ENCODE data around the gene MGME1.

The MGME1 gene

DNA sequence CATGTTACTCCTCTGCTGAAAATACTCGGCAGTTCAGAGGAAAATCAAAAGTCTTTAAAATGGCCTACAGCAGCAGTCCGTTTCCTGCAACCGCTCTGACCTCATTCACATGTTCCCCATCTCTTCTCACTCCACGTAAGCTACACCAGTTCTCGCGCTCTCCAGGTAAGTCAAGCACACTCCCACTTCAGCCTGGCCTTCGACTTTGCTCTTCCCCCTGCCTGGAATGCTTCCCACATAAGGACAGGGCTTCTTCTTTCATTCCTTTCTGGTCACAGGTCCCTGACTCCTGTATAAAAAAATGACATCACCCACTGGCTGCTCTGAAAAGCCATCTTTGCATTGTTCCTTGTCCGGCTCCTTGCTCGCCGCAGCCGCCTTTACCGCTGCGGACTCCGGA is 42.7 kb downstream of the MGME1 start:
- DNase-seq (ENCODE audit: low spot score), result no peak
- Histone ChIP-seq H3K27ac (no peak overlapping the region), H3K4me3 (no peak overlapping the region)
- TF ChIP-seq, protein P1, sequence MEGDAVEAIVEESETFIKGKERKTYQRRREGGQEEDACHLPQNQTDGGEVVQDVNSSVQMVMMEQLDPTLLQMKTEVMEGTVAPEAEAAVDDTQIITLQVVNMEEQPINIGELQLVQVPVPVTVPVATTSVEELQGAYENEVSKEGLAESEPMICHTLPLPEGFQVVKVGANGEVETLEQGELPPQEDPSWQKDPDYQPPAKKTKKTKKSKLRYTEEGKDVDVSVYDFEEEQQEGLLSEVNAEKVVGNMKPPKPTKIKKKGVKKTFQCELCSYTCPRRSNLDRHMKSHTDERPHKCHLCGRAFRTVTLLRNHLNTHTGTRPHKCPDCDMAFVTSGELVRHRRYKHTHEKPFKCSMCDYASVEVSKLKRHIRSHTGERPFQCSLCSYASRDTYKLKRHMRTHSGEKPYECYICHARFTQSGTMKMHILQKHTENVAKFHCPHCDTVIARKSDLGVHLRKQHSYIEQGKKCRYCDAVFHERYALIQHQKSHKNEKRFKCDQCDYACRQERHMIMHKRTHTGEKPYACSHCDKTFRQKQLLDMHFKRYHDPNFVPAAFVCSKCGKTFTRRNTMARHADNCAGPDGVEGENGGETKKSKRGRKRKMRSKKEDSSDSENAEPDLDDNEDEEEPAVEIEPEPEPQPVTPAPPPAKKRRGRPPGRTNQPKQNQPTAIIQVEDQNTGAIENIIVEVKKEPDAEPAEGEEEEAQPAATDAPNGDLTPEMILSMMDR (IDR thresholded peaks at IDR 0.05), result no peak

DNA sequence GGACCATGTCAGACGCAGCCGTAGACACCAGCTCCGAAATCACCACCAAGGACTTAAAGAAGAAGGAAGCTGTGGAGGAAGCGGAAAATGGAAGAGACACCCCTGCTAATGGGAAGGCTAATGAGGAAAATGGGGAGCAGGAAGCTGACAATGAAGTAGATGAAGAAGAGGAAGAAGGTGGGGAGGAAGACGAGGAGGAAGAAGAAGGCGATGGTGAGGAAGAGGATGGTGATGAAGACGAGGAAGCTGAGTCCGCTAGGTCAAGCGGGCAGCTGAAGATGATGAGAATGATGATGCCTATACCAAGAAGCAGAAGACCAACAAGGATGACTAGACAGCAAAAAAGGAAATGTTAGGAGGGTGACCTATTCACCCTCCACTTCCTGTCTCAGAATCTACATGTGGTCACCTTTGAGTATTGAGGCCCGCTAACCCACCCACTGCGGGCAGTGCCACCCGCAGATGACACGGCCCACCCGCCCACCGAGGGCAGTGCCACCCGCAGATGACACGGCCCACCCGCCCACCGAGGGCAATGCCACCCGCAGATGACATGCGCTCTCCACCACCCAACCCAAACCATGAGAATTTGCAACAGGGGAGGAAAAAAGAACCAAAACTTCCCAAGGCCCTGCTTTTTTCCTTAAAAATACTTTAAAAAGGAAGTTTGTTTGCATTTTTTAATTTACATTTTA is 43.3 kb downstream of the MGME1 start:
- H3K4me3 ChIP-seq, result no peak overlapping the region
- no peak for DNase-seq (ENCODE audit: low spot score)
- no peak overlapping the region for H3K27ac ChIP-seq
- TF ChIP-seq, protein P1 (IDR thresholded peaks at IDR 0.05), result no peak

DNA sequence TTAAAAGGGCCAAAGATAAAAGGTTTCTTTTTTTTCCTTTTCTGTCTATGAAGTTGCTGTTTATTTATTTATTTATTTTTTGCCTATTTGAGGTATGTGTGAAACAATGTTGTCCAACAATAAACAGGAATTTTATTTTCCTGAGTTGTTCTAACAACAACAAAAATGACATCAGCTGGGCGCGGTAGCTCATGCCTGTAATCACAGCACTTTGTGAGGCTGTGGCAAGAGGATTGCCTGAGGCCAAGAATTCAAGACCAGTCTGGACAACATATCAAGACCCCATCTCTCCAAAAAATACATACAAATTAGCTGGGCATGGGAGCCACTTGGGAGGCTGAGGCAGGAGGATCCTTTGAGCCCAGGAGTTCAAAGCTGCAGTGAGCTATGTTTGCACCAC is 44.1 kb downstream of the MGME1 start:
- DNase-seq (ENCODE audit: low spot score), result no peak
- no peak overlapping the region for H3K4me3 ChIP-seq
- H3K27ac ChIP-seq, result no peak overlapping the region
- TF ChIP-seq, protein P1 (IDR thresholded peaks at IDR 0.05), result no peak

DNA sequence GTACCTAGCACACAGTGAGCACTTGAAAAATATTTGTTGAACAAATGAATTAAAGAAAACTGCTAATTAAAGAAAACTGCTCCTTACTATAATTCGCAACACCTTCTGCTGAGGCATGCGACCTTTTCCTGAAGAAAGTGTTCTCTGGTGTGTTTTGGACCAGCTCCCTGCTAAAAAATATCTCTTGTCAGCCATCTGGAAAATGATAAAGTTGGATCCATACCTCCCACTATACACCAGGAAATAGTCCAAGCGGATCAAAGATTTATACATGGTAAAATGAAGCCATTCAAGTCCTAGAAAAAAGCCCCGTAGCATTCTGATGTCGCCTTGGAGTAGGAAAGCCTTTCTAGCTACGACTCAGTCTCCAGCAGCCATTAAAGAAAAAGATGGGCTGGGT is 45.6 kb downstream of the MGME1 start:
- TF ChIP-seq, protein P1 (IDR thresholded peaks at IDR 0.05), result no peak
- DNase-seq (ENCODE audit: low spot score), result no peak
- Histone ChIP-seq H3K27ac (no peak overlapping the region), H3K4me3 (no peak overlapping the region)

DNA sequence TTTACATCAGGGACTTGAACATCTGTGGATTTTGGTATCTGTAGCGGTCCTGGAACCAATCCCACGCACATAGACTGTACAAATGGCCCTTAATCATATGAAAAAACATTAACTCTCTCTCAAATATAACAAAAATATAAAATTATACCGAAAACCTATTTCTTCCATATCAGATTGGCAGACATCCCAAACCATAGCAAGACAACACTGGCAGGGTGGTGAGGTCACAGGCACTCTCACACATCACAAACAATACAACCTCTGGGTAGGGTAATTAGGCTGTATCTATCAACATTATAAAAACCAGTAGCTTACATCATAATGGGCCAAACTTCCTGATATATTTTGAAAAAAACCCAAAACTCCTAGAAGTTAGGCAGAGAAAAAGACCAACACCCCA is 48.0 kb downstream of the MGME1 start:
- Histone ChIP-seq H3K27ac (no peak overlapping the region), H3K4me3 (no peak overlapping the region)
- TF ChIP-seq, protein P1 (IDR thresholded peaks at IDR 0.05), result no peak
- DNase-seq (ENCODE audit: low spot score), result no peak

DNA sequence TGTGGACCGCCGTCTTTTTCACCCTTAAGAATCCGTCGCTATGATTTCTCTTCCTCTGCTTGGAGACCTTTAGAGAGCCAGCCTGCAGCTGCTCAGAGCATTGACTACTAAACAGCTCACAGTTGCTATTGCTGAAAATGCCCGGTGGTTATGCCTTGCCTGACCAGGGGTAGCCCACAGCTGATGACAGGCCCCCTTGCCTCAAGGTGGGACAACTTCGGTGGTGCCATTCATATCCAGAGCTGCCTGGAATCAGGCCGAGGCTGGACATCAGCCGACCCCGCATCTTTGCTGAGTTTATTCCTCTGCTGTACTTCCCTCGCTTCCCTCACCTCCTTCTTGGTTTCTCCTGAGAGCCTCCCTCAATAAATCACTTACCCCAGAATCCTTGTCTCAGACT is 49.3 kb downstream of the MGME1 start:
- TF ChIP-seq, protein P1 (IDR thresholded peaks at IDR 0.05), result no peak
- Histone ChIP-seq H3K4me3 (no peak overlapping the region), H3K27ac (no peak overlapping the region)
- DNase-seq (ENCODE audit: low spot score), result no peak

DNA sequence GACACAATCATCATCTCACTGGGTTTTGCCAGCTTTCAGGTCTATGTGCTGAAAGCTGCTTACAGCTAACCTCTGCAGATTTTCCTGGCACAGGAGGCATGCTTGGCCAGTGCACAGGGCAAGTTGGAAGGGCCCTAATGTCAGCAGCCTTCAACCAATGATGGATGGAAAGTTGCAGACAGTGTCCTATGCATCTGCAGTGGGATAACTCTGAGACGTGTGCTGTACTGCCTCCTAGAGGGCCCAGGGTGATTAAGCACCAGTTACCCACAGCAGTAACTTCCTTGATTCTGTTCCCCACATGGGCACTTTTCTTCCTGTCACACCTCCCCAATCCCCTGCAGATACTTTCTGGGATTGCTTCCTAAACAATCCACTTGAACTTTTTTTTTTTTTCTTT is 50.2 kb downstream of the MGME1 start:
- TF ChIP-seq, protein P1 (IDR thresholded peaks at IDR 0.05), result no peak
- Histone ChIP-seq H3K4me3 (no peak overlapping the region), H3K27ac (no peak overlapping the region)
- no peak for DNase-seq (ENCODE audit: low spot score)
